ENCODE measurements around the gene ZYG11A. TPM values are rescaled to one million over a fixed set of nuclear protein-coding genes. Genes with fewer than 3 reads are reported as not detected.
"Not testable (repeated sequence)": the region's sequence is repeated elsewhere in the genome, so short reads cannot be mapped to it uniquely, and the experiment has no call there.

Gene ZYG11A
- total and polyA plus RNA-seq, 12 donors, result 0.06 to 0.07 (median 0.07) TPM; not detected in 9

- Histone ChIP-seq H3K36me3 (replicated peaks in 1 of 2) (no peaks in the 10 kb centered on the region), H3K27ac (no peak overlapping the region), H3K9me3 (replicated peaks in 1 of 3) (no peaks in the 10 kb centered on the region), H3K4me1 (replicated peaks in 1 of 2) (peaks cover 0 to 6% of the 10 kb centered on the region in 2 donors), H3K4me3 (no peak overlapping the region), H3K27me3 (no peaks in the 10 kb centered on the region)
- intact Hi-C loops (cut with DNase I), result no loop called here
- peak in 1 of 7 donors; percentile 10 for DNase-seq
- 85 to 95% (median 87%) methylated on average over 3 of the region's 3 CpGs for WGBS, 4 donors
- TF ChIP-seq POLR2A (IDR thresholded peaks at IDR 0.05) (no peak), CTCF (IDR thresholded peaks at IDR 0.05) (no peak)
Measured at GRCh38 chr1:52834798-52835197, 7.8 kb upstream of the ZYG11A start.

- H3K4me3 ChIP-seq, result no peak overlapping the region
Measured at GRCh38 chr1:52836035-52836434, 6.5 kb upstream of the ZYG11A start.

GRCh38 chr1:52839175-52839574 lies 3.4 kb upstream of the ZYG11A start:
- H3K27me3 ChIP-seq, result peaks cover 17% of the 10 kb centered on the region
- H3K27ac ChIP-seq; H3K4me1 ChIP-seq (replicated peaks in 1 of 2); DNase-seq; H3K4me3 ChIP-seq; H3K9me3 ChIP-seq (replicated peaks in 1 of 3); H3K36me3 ChIP-seq (replicated peaks in 1 of 2); intact Hi-C loops (cut with DNase I): not testable (repeated sequence)
- 85 to 92% (median 91%) methylated on average over 10 of the region's 10 CpGs for WGBS, 4 donors

More at GRCh38 chr1:52836035-52836434, 6.5 kb upstream of the ZYG11A start:
- TF ChIP-seq CTCF (IDR thresholded peaks at IDR 0.05) (no peak), POLR2A (IDR thresholded peaks at IDR 0.05) (no peak)
- no peaks in the 10 kb centered on the region for H3K27me3 ChIP-seq
- 56 to 66% (median 60%) methylated on average over 3 of the region's 3 CpGs for WGBS, 4 donors
- no peak for DNase-seq
- no peak overlapping the region for H3K27ac ChIP-seq
- H3K9me3 ChIP-seq (replicated peaks in 1 of 3), result no peaks in the 10 kb centered on the region
- no peaks in the 10 kb centered on the region for H3K36me3 ChIP-seq (replicated peaks in 1 of 2)
- intact Hi-C loops (cut with DNase I), result no loop called here
- peaks cover 0 to 6% of the 10 kb centered on the region in 2 donors for H3K4me1 ChIP-seq (replicated peaks in 1 of 2)

- WGBS, 4 donors, result 75 to 89% (median 81%) methylated on average over 6 of the region's 6 CpGs
- H3K4me1 ChIP-seq (replicated peaks in 1 of 2); DNase-seq; H3K9me3 ChIP-seq (replicated peaks in 1 of 3); H3K4me3 ChIP-seq; intact Hi-C loops (cut with DNase I); H3K27ac ChIP-seq; H3K36me3 ChIP-seq (replicated peaks in 1 of 2): not testable (repeated sequence)
- H3K27me3 ChIP-seq, result peaks cover 26% of the 10 kb centered on the region
Measured at GRCh38 chr1:52845119-52845518, 2.6 kb downstream of the ZYG11A start.

- intact Hi-C loops (cut with DNase I), result no loop called here
- no peaks in the 10 kb centered on the region for H3K36me3 ChIP-seq (replicated peaks in 1 of 2)
- no peaks in the 10 kb centered on the region for H3K9me3 ChIP-seq (replicated peaks in 1 of 3)
- 82 to 89% (median 85%) methylated on average over 5 of the region's 5 CpGs for WGBS, 4 donors
- H3K4me1 ChIP-seq (replicated peaks in 1 of 2), result no peaks in the 10 kb centered on the region
- DNase-seq, result no peak
- H3K27ac ChIP-seq, result no peak overlapping the region
- H3K27me3 ChIP-seq, result peaks cover 16% of the 10 kb centered on the region
- no peak overlapping the region for H3K4me3 ChIP-seq
- no peak for TF ChIP-seq CTCF (IDR thresholded peaks at IDR 0.05)
- TF ChIP-seq POLR2A (IDR thresholded peaks at IDR 0.05), result no peak
Measured at GRCh38 chr1:52848423-52848822, 5.9 kb downstream of the ZYG11A start.
